Stimulated activated CD8-positive, alpha-beta memory T cell treated with anti-CD3 and anti-CD28 coated beads, Interleukin-4, amount 100 ng/mL, for 4 hours (primary cell): Measurements from ENCODE around the gene CLEC2B.
A peak's percentile ranks its signal among the peaks of the same experiment; 100 is the strongest.
"Not testable (repeated sequence)": the region's sequence is repeated elsewhere in the genome, so short reads cannot be mapped to it uniquely, and the experiment has no call there.

Source experiments
- DNase-seq, 2 donors: peaks; one replicate each; pipeline ENCODE4 v3.0.0-alpha.2; 2020; ENCODE audit warnings: low read depth in 2 of 2, low spot score in 1 of 2

CLEC2B gene

DNA sequence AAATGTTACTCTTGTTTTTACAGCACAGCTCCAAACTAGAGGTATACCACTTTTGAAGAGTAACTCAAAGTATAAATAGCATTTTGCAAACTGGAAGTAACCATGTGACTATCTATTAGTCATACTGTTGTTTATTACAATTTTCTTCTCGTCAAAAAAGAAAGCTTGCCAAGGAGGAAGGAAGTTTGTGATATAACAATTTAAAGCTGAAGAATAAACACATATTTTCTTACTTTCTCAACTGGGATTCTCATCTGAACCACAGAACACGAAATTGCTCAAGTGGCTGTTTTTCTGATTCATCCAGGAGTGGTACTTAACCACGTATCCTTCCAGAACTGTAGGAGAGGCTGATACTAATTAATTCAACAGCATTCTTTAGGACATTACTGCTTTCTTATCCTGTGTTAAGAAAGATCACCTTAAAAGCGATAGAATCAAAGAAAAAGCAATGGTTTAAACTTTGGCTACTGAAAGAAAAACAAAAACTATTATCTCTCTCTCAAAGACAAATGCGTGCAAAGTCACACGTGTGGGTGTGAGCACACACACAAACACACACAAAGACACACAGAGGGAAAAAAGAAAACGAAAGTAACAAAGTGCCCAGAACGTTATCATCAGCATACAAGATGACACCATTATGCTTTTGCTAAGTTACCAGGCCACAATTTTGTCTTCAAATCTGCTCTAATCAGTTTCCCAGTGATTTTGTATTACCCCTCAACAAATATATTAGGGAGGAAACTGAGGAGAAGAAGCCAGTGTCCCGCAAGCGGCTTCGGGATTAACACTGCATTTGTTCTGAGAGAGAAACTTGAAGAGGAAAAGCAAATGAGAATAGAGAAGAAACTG lies at the start of gene CLEC2B:
Gene CLEC2B, minus strand, starts transcription at position 48 of the 855 bp plus-strand sequence.
- DNase-seq, result peak in 1 of 2 donors; percentile 10

GRCh38 chr12:9911708-9912107 lies 42.6 kb upstream of the CLEC2B start:
- DNase-seq, result no peak

DNA sequence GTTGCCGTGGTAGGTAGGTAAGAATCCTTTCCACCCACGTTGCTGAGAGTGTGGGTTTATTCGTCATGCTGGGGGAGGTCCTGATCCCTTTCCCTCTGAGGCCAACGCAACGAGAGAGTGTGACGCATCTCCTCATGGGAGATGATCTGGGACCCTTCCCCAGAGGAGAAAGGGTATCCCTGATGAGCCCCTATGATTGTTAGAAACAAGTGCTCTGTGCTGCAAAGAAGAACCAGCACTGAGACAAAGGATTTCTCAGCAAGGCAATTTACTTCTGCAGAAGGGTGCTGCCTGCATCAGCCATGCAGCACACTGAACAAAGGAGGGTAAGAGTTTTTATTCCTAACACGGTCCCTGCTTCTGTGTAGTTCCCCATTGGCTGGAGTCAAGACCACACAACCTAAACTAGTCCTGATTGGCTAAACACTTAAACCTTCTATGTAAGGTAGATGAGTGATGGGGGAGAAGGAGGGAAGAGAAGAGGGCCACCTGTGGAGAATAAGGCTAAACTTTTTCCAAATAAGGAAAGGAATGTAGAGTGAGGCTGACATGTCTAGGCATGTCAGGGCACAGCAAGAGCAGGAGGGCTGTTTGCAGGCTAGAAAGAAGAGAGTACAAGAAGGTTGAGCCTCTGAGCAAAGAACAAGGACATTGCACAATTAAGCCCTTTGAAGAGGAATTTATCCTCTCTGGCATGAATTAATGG lies 41.7 kb upstream of the CLEC2B start:
- DNase-seq, result no peak

DNA sequence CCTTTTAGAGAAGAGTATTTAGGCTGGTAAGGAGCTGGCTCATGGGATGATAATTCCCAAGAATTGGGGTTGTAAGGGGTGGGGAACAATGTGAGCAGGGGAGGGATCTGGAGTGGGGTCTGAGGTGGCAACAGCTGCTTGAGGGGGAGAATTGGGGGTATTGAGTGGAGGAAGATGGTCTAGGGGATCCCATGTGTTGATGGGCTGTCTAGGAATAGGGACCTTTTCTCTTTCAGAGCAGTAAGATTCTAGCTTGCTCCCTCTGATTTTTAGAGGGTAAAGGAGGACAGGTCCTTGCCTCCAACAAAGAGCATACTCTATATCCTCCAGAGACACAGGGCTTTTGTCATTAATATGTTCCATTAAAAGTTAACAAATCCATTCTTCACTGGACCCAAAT lies 40.6 kb upstream of the CLEC2B start:
- no peak for DNase-seq

- DNase-seq, result no peak
Measured at GRCh38 chr12:9908350-9908749, 39.2 kb upstream of the CLEC2B start.

DNA sequence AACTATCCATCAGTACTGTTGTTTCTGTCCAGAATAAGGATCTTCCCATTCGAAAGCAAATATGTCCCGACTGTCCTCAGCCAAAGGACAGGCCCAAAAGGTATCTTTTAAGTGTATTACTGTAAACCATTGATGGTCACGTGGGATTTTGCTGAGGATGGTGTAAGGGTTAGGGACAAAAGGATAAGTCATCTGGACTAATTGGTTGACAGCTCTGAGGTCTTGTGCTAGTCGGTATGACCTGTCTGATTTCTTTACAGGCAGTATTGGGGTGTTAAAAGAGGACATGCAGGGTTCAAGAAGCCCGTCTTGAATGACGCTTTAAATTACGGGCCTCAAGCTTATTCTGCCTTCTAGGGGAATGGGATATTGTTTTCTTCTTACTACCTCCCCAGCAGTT lies 38.6 kb upstream of the CLEC2B start:
- DNase-seq, result no peak

DNA sequence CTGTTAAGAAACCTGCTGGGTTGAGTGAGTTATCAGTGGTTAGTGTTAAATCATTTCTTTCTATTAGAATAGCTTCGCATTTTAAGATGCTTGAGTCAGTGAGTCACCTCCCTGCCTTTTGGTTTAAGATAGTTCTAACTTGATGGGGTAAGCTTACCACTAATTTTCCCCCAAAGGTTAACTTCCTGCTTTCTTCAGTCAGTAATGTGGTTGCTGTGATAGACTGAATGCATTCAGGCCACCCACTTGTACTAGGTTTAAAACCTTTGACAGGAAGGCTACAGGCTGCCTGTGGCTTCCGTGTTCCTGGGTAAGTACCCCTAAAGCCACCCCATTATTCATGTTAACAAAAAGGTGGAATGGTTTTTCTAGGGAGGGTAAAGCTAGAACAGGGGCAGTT lies 37.7 kb upstream of the CLEC2B start:
- DNase-seq, result peak; percentile 6 to 20

DNA sequence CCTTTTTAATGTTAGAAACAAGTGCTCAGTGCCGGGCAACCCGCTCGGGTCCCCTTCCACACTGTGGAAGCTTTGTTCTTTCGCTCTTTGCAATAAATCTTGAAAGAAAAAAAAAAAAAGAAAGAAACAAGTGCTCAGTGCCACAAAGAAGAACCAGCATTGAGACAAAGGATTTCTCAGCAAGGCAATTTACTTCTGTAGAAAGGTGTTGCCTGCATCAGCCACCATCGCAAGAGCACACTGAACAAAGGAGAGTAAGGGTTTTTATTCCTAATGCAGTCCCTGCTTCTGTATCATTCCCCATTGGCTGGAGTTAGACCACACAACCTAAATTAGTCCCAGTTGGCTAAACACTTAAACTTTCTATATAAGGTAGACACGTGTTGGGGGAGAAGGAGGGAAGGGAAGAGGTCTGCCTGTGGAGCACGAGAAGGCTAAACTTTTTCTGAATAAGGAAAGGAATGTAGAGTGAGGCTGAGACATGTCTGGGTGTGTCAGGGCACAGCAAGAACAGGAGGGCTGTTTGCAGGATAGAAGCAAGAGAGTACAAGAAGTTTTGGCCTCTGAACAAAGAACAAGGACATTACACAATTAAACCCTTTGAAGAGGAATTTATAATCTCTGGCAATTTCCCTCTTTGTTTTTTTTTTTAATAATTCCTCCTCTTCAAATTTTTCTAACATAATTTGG lies 33.5 kb upstream of the CLEC2B start:
- no peak for DNase-seq

- DNase-seq, result no peak
Measured at GRCh38 chr12:9900930-9901329, 31.8 kb upstream of the CLEC2B start.

DNA sequence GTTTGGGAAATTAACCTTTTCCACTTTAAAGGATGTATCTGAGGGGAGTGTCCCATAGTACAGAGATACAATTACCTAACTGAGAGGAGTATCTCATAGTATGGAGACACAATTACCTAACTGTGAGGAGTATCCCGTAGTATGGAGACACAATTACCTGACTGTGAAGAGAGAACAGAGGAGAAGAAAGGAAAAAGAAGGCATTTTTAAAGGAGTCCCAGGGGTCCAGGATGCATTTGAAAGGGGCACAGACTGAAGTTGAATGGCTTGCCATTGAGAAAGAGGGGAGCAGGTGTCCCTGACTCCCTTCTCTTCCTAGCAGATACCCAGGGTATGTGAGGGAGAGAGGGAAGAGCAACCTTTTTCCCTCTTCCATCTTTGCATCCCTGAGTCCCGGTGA lies 30.1 kb upstream of the CLEC2B start:
- no peak for DNase-seq

GRCh38 chr12:9897535-9897934 lies 28.4 kb upstream of the CLEC2B start:
- no peak for DNase-seq

DNA sequence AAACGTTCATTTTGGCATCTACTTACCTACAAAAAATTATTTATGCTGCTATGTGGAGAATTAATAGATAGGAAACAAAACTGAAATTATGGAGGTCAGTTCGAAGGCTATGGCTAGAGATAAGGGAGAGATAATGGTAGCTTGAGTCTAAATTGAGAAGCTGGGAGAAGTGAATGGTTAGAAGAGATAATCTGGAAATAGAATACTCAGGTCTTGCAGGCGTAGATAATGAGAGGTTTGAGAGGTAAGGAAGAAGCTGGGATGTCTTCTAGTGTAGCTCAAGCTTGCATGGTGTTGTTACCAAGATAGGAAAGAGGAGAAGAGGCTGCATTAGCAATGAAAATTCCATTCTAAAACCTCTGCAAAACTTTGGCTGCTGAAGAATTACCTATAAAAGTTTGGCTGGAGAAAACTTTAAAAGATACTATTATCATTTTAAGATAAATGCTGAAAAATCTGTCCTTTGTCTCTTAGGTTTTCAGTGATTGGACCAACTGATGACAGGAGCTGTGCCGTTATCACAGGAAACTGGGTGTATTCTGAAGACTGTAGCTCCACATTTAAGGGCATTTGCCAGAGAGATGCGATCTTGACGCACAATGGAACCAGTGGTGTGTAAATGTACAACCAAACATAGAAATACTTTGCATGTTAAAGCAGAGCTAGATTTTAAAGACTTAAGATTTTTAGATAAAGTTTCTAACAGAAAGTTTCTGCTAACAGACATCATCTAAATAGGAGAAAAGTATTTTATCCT lies 26.2 kb upstream of the CLEC2B start:
- DNase-seq, result no peak

DNA sequence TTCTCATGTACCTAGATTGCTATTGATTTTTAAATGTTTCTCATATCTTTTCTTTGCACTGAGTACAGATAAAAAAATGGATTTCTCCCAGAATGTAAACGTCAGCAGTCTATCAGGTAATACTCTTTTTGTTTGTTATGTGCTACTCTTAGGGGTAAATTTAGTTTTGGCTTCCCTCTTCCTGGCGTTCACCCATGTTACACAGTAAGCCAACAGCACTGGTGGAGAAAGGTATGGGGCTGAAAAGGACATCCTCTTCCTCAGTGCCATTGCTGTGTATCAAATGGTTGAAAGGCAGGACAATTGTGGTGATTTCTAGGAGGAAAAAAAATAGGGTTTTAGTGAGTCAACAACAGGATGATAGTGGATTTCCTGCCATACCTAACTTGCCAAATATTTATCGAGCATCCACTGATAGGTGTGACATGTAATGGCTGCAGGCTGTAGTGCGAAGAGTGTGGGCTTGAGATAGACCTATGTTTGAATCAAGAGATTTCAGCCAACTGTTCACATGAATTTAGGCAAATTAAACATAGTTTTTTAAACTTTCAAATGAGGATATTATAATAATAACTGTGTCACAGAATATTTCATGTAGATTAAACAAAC lies 19.6 kb upstream of the CLEC2B start:
- no peak for DNase-seq

GRCh38 chr12:9883175-9883574 lies 14.0 kb upstream of the CLEC2B start:
- DNase-seq, result no peak

DNA sequence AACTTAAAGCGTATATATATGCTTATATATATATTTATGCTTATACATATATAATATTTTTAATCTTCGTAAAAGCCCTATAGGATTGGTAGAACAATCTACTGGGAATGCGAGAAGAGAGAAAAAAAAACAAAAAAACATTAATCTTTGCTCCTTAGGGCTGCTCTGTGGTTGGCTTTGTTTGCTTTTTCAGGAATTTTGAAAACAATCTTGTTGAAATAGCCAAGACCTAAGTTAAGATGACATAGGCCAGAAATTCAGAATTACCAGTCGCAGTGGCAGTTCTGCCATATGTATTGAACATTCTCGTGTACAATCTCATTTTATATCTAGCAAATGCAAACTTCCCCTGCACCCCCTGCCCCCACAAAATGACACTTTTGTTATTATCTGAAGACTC lies 12.8 kb upstream of the CLEC2B start:
- DNase-seq, result no peak

- no peak for DNase-seq
Measured at GRCh38 chr12:9881246-9881645, 12.1 kb upstream of the CLEC2B start, which contains the start of gene KLRF2. KLRF2 (plus strand) TSS chr12:9881489; CDS start chr12:9881596, 107 bp downstream.

GRCh38 chr12:9880532-9881078 lies 11.5 kb upstream of the CLEC2B start:
- DNase-seq, result no peak

DNA sequence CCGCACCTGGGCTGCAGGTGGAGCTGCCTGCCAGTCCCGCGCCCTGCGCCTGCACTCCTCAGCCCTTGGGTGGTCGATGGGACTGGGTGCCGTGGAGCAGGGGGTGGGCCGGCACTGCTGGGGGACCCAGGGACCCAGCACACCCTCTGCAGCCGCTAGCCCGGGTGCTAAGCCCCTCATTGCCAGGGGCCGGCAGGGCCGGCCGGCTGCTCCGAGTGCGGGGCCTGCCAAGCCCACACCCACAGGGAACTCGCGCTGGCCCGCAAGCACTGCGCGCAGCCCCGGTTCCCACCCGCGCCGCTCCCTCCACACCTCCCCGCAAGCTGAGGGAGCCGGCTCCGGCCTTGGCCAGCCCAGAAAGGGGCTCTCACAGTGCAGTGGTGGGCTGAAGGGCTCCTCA lies 7.0 kb upstream of the CLEC2B start:
- DNase-seq, result not testable (repeated sequence)

DNA sequence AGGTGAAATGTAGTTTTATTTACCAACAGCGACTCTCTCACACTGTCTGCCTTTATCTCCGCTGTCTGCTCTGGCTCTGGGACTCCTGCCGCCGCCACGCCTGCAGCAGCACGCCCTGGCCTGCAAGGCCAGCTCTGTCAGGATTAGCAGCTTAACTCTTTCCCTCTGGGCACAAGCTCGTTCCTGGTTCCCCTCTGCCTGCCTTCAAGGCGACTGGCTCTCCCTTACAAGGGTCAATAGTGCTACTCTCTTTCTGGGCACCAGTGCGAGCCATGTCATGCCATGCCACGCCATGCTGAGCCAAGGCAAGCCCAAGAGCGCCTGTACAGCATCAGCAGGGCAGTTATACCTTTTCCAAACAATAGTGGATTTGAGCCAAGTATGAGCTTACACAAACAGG lies 3.6 kb upstream of the CLEC2B start:
- no peak for DNase-seq

DNA sequence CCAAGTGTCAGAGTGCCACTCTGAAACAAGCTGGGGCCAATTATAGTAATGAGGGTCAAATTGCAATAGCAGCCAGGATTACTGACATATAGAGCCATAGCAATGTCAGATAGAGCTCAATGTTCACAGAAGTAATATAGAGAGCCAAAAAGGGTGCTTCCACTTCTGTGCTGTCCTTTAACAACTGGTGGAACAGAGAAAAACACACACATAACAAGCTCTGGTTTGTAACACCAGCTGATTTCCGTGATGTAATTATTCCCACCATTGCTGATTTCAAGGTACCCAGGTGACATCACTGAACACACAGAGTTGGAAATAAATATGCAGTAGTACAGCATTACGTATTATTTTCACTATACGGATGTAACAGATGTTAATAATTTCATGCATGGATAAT lies 3.0 kb upstream of the CLEC2B start:
- no peak for DNase-seq
